HG03280 (cell line): ENCODE data around the gene ZAR1.
A peak's percentile ranks its signal among the peaks of the same experiment; 100 is the strongest.

ENCODE experiments used
- ATAC-seq: cut with Tn5 transposase; IDR thresholded peaks from one replicate; pipeline ENCODE4 v1.9.1; 2021; ENCODE audit warnings: mild to moderate bottlenecking, moderate library complexity; ENCODE audit not compliant: unreplicated experiment

ZAR1 gene

DNA sequence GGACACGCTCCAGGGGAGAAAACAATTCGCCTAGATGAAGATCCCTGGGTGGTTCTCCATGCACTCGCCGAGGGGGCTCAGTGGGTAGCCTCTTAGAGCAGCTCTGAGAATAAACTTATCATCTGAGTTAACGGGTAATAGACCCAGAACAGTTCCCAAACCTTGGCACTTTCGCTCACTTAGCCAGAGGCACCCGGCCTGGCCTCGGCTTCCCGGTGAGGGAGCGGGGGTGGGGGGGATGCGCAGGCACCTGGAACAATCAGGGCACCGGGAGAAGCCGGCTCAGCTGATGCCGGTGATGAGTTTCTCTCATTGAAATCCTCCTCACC lies 405 bp upstream of the ZAR1 start:
- no peak for ATAC-seq

DNA sequence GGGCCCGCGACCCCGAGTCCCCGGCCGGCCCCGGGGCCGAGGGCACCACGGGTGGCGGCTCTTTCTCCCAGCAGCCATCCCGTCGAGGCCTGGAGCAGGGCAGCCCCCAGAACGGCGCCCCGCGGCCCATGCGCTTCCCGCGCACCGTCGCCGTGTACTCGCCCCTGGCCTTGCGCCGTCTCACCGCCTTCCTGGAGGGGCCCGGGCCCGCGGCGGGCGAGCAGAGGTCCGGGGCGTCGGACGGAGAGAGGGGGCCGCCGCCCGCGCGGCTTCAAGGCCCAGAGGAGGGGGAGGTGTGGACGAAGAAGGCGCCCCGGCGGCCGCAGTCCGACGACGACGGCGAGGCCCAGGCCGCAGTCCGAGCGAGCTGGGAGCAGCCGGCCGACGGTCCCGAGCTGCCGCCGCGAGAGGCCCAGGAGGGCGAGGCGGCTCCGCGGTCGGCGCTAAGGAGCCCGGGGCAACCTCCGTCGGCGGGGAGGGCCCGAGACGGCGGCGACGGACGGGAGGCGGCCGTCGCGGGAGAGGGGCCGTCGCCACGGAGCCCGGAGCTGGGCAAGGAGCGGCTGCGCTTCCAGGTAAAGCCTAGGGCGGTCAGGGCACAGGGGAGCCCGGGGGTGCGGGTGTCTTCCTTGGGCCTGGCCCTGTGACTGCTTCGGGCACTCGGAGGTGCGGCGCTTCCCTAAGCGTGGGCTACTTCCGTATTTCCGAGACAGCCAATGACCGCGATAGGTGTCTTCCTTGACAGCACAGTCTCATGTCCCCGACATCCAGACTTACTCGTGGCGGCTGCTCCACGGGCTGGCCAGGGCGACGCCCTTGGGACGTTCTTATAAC lies 845 bp downstream of the ZAR1 start:
- no peak for ATAC-seq

DNA sequence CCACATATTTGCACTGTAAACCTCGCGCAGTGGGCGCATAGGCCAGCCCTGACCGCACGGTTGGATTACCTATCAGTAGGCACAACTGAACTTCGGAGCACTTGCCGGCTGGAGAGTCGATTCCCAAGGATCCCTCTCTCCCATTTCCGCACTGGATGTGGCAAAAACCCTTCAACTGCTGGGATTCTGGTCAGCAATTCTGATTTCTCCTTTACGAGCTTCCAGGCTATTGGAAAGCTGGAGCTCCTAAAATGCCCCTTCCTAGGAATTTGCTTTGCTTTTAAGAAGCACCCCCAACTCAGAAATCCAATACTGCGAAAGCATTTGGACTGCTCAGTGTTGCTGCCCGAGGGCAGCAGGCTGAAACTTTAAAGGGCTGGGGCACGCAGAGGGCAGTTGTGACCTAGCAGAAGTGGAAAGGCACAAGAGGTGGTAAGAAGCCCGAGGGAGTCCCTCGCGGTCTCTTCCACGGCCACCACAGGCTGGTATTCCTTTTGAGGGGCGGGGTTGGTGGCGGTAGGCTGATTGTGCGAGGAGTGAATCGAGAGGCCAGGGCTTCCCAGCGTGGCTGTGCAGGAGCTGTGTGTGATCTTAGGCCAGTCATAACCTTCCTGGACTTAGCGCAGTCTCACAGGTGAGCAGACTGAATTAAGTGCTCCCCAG lies 1.6 kb downstream of the ZAR1 start:
- ATAC-seq = no peak

DNA sequence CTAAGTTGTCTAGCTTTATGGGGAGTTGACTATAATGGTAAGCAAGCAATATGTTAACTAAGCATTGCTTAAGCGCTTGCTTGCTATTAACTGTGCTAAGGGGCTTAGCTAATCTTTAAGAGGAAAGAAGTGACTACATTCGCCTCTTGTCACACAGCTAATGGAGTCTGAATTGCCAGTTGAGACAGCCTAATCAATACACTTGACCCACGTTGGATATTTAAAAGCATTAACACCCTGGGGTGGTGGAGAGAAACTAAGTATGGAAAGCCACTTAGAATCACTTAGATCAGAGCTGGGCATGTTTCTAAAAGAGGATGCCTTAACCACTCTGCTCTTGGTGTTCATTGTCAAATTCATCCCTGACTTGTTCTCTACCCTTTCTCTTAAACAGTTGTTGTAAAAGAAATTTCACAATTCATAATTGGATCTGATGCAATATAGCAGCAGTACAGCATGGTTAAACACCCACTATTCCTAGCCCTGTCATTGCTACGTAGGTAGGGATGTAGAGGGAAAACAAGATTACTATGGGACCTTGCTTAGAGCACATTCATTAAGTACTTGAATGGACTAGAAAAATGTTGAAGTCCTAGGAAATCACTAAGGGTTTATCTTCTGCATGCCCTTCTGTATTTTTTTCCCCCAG lies 3.5 kb downstream of the ZAR1 start:
- ATAC-seq = no peak

DNA sequence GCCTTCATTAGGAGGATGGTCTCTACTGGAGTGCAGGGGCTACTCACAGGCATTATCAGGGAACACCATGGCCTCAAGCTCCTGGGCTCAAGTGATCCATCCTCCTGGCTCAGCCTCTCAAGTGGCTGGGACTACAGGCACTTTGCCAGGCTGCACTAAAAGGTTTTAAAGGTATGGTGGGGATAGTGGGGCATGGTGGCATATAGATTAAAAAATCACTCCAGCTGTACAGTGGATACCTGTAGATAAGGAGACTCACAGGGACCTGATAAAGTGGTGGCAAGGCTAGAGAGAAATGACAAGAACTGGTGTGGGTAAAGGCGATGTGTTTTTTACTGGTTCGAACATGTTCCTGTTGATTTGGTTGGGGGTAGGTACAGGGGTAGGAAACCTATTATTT lies 5.9 kb downstream of the ZAR1 start:
- ATAC-seq = no peak

DNA sequence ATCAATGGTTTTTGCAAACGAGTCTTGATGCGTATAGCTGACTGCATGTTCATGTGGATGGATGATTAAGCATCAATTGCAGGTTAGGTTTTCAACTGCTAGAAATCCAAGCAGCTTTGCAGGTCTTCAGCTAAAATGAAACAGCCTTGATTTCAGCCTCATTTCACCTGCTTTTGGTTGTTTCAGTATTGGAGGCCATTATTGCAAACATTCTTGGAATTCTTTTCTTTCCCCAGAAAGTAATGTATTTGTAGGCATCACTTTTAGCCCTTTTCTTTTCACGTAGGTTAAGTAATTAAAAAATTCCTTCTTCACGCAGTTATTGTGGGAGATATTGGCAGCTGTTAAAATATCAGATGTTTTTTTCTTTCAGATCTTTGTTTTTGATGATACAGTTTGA lies 8.8 kb downstream of the ZAR1 start:
- no peak for ATAC-seq

DNA sequence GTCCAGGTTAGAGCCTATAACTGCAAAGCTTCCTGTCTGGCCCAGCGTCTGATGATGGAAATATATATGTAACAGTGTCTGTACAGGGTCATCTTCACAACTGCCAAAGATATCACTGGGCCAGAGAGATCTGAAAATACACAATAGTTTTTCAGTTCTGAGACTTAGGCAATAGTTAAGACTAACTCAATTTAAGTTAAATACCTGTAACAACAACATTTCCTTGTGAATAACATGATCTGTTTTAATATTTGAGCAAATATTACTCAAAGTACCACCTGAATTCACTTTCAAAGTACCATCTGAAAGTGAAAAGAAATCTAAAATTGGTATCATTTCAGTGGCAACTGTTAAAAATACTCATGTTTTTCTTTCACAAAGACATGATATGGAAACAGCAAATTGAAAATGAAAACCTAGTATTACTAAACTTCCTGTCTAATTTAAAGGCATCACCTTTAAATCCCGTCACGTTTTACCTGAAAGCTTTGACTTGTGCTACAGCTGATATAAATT lies 9.6 kb downstream of the ZAR1 start:
- peak; percentile 73 for ATAC-seq

DNA sequence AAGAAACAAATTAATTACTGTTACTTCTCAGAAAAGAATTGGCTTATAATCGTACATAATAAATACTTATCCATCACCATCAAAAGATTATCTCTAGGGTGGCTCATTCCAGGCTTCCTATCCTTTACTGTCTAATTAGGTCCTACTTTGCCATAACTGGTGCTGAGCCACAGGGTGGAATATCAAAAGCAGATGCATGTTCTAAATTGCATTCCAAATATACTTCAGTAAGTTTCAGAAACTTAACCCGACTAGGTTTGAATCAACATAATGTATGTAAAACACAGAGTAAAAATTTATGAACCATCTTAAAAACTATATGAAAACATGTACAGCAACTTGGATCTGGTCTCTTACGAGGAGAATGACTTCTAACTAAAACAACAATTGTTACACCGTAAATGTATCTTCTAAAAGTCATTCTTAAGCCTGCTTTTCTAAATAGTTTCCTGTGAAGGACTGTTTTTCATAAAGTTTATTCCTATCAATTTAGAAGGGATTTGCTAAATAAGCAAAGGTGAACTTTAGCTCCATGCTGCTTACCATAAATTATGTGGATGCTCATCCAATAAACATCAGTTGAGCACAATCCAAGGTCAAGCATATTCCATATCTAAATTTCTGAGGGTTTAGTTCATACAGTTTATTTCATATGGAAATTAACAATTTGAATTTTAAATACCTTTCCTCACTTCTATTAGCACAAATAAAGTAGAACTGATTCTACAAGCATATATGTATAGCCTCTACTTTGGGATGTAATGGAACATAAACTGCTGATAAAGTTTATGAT lies 13.4 kb downstream of the ZAR1 start:
- ATAC-seq = no peak

DNA sequence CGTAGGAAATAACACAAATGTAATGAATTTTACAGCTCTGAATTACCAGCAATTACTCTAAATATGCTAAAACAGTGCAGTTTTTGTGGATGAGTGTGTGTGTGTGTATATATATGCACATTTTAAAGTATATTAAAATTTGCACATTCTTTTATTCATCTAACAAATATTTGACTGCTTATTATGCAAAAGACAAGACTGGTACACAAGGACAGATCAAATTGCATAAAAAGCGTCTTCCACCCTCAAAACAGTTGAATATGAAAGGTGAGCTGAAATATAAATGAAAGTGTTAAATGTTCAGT lies 13.9 kb downstream of the ZAR1 start:
- ATAC-seq = no peak

DNA sequence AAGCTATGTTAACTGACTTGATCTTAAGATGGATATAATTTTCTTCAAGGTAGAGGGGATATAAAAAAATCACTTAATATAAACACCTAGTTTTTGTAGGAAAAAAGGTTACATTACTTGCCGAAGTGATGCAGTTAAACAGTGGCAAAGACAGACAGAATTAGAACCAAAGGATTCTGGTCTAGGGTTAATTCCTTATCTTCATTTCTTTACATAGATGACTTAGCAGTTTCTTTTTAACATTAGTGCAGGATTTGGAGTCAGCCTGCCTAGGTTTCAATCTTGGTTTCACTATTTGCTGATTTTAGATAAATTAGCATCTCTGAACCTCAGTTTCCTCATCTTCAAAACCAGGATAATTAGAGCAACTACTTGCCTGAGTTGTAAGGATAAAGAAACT lies 14.3 kb downstream of the ZAR1 start:
- no peak for ATAC-seq

DNA sequence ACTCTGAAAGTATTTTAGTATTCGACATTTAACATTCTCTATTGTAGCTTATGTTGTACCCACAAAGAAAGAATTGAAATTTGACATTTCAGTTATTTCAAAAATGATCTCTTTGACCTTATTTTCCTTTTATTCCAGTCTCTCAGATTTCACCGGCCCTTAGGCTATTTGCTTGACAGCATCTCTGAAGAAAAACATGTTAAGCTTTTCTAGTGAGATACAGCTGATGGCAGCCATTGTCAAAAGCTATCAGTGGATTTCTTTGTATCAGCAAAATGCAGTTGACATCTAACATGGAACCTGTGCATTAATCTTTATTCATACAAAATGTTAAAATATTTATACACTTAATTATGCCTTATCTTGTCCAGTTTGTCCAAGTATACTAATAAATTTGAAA lies 16.7 kb downstream of the ZAR1 start:
- ATAC-seq = no peak

DNA sequence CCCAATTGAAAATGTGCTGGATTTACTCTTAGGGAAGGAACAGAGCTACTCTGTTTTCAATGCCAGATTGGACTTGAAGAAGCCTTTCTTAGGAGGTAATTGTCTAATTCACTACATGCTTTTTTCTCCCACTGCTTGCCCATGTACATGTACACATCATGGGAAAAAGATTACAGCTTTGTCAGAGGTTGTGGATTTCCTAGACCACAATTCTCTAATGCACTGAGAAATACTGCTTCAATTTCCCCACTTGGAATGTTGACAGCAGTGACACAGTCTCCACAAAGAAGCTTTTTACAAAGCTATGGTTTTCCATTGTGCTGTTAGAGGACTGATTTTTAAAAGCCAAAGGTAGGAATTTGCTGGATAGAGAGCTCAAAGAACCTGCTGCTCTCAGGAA lies 19.5 kb downstream of the ZAR1 start:
- ATAC-seq = no peak

DNA sequence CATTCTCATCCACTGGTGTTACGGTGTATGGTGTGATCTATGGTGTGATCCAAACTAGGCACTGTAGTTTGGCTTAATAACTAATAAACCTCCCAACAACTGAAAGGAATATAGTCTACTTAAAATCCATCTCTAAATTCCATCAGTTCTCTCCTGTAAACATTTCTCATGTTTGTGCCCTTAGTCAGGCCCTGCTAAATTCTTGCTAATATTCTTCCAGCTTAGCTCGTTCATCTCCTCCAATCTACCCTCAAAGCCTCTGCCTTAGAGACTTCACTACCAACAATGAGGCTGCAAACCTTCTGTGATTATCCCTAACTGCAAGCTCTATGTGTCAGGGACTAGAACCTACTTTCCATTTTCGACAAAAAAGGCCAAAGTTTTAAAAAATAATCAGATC lies 28.1 kb downstream of the ZAR1 start:
- no peak for ATAC-seq

DNA sequence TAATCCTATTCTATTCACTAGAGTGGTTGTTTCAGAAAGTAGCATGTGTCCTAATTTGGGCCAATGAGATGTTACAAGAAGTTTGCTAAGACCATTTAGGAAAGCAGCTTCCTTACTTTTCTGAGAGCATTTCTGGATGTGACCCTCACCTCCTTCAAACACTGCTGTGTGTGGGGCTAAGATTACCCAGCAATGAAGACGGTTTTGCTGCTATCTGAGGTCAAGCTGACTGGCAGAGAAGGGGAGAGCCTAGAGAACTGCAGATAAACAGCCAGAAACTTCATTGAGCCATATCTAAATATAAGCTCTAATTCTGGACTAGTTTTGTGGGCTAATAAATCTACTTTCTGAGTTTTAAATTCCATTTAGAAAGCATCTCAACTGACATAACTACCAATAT lies 36.4 kb downstream of the ZAR1 start:
- ATAC-seq = no peak

DNA sequence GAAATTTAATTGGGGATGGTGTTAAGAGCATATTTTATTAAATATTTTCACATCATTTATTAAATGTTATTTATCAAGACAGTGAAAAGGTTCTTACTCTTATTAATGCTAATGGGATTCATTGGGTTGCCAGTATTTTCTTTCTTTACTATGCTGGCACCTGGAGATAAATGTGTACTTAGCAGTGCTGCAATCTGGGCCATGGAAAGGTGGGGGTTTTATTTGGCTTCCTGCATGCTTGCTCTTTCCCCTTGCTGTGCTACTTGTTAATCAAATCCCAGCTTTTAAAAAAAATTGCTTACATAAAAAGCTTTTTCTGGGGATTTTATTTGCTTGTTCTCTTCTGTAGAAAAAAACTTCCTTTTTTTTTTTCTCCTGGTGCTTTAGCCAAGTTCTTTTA lies 48.3 kb downstream of the ZAR1 start:
- no peak for ATAC-seq

DNA sequence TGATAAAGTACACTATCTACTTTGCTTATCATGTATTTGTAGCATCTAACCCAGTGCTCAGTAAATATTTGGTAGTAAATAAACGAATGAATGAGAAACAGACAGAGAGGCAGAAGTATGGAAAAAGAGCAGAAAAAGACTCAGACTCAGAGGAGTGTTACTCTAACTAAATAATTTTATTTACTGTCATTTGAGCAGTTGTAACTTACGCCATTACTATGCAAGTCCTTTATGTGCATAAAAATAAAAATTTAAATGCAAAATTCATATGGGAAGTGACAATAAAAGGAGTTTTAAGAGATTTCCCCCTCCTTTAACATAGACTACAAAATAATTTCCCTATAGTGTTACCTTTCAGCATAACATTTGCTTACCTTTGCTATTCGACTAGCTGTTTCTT lies 49.5 kb downstream of the ZAR1 start:
- no peak for ATAC-seq

DNA sequence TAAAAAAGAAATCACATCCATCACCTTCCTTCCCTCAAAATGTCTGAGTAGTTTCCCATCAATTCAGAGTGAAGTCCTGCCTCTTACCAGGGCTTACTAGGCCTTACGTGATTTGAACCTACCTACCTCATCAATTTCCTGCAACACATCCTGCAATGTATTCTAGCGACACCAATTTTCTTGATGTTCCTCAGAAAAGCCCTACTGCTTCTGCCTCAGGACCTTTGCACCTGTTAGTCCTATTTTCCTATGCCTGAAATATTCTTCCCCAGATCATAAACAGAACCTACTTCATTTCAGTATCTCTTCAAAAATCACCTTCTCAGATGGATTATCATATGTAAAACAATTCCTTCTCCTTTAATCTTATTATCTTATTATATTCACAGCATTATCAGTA lies 52.8 kb downstream of the ZAR1 start:
- no peak for ATAC-seq

DNA sequence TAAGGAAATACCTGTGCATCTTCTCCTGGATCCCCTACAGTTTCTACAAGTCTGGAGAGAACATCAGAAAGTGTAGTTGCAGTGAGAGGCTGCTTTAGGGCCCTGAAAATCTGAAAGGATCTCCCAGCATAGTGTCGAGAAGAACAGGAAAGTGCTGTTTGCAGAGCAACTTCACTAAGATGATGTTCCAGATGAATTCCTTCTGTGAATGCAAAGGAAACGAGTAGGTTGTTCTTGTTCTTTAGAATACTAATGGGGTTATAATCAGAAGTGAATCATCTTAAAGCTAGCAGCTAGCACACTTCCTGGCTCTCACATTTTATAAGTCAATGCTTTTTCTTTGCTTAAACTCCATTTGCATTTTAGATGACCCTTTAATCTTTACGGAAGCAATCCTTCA lies 53.7 kb downstream of the ZAR1 start:
- ATAC-seq = no peak
